Activated naive CD8-positive, alpha-beta T cell treated with anti-CD3 and anti-CD28 coated beads, Interleukin-2, amount 10 ng/mL, durations not matched to agents 7 days and 5 days (primary cell): ENCODE data around the gene NPY4R2. TPM values are rescaled to one million over a fixed set of nuclear protein-coding genes. Genes with fewer than 3 reads are reported as not detected.

ENCODE experiments used
- total RNA-seq, 2 experiments: library from RNA; stranded (reverse); gene quantifications; one replicate each; pipeline ENCODE4 v1.2.3, GENCODE V29; 2021

NPY4R2 gene
- total RNA-seq, 2 experiments from 2014 or later = not detected

Other genes starting within 250 kb of the NPY4R2 start
- gene SYT15B, start 155.1 kb upstream of the NPY4R2 start, total RNA-seq = under 1 TPM in 1 of 2 experiments, not detected in 1; 0.47 TPM
- not detected for gene FAM25C, start 81.1 kb downstream of the NPY4R2 start, total RNA-seq